NCI-H2196 treated with DMSO at 0.1 percent for 48 hours (cell line): ENCODE measurements around the gene LIMS2.

Source experiments
- DNase-seq: peaks from one replicate; lab custom pipeline; 2025; ENCODE audit not compliant: unreplicated experiment; lab: John Stamatoyannopoulos, UW

LIMS2 gene

GRCh38 chr2:127646487-127647241 lies 28.7 kb downstream of the LIMS2 start:
- DNase-seq = no peak

- no peak for DNase-seq
These were observed 29.7 kb downstream of the LIMS2 start, which contains the start of gene GPR17 for GRCh38 chr2:127645395-127646291. TSS of gene GPR17 (plus strand) at chr2:127646153. CDS start at chr2:127650736, 4,583 bp downstream.

GRCh38 chr2:127645026-127645394 lies 30.3 kb downstream of the LIMS2 start:
- DNase-seq = no peak

- DNase-seq = no peak
These were observed 31.0 kb downstream of the LIMS2 start for GRCh38 chr2:127644066-127645025.

GRCh38 chr2:127643439-127644065 lies 31.8 kb downstream of the LIMS2 start:
- DNase-seq = no peak

- no peak for DNase-seq
These were observed 32.5 kb downstream of the LIMS2 start for GRCh38 chr2:127642706-127643438.

- no peak for DNase-seq
These were observed 33.4 kb downstream of the LIMS2 start for GRCh38 chr2:127641846-127642507.

GRCh38 chr2:127641133-127641532 lies 34.2 kb downstream of the LIMS2 start:
- DNase-seq = no peak

GRCh38 chr2:127640082-127641072 lies 35.0 kb downstream of the LIMS2 start:
- no peak for DNase-seq

GRCh38 chr2:127639111-127639474 lies 36.2 kb downstream of the LIMS2 start:
- DNase-seq = no peak

- no peak for DNase-seq
These were observed 36.8 kb downstream of the LIMS2 start for GRCh38 chr2:127638361-127639110.

- DNase-seq = no peak
These were observed 37.5 kb downstream of the LIMS2 start for GRCh38 chr2:127637725-127638252.

- DNase-seq = no peak
These were observed 38.1 kb downstream of the LIMS2 start for GRCh38 chr2:127637236-127637630.

GRCh38 chr2:127636248-127637235 lies 38.8 kb downstream of the LIMS2 start:
- no peak for DNase-seq

GRCh38 chr2:127635380-127636237 lies 39.7 kb downstream of the LIMS2 start:
- DNase-seq = no peak
